Stimulated activated CD4-positive, alpha-beta T cell treated with anti-CD3 and anti-CD28 coated beads, TNF-alpha, amount 100 ng/mL, for 24 hours (primary cell): ENCODE data around the gene DTNBP1.

Source experiments
- DNase-seq, 3 experiments: peaks; one replicate each; pipeline ENCODE4 v3.0.0-alpha.2; 2020; ENCODE audit warnings: low read depth in 3 of 3

Gene DTNBP1

DNA sequence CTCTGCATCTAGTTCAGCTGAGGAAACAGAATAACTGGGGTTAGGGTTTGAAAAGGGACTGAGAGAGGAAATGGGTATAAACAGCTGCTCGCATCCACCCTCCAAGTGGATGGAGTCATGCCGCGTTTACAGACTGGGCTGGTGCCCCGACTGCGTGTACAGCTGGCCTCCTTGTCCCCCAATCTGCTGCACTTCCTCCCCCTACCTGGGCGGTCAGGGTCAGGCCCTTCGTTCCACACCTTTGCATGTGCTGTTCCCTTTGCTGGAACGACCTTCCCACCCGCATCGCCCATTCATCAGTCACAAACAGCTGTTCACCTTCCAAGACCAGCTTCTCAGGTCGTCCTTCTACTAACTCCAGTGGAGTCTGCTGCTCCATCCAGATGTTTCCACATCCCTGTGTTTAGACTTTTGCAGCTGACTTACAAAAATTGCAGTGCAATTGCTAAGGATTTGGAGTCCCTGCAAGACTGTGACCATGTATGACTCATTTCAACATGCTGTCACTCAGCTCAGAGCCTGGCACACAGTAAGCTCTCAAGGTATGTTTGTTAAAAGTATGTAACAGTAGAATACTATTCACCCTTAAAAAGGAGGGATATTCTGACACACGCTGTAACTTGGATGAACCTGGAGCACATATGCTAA lies 129.3 kb downstream of the DTNBP1 start:
- no peak for DNase-seq

DNA sequence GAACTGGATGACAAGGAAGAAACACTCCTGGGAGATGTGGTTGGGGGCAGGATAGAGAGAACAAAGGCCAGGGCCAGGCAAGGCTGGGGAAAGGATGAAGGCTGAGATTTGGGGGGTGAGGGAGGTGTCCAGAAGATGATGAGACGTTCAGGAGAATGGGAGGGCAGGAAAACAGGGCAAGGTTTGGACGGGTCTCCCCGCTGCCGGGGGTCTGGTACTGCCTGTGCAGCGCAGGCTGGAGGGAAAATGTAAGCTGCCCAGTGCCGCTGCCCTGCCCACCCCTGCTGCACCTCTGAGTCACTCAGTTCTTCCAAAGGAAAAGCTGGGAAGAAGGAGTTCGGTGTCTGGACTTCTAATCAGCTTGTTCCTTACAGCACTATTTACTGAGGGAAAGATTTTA lies 130.9 kb downstream of the DTNBP1 start:
- DNase-seq = no peak

DNA sequence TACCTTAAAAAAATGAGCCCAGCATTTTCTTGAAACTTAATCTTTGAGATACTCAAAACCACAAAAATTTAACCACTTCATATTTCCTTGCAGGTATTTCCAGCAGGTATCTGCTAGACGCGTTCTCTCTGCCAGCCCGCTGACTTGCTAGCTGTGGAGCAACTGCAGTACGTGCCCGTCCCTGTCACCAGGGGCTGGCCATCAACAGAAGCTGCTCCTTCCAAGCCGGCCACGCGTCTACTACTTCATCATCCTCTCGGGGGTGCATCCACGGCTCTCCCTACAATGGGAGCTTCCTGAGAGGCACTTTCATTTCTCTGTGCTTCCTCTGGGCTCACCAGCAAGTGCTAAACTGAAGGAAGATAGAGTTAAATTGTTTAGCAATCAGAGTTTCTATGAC lies 132.4 kb downstream of the DTNBP1 start:
- DNase-seq = no peak

DNA sequence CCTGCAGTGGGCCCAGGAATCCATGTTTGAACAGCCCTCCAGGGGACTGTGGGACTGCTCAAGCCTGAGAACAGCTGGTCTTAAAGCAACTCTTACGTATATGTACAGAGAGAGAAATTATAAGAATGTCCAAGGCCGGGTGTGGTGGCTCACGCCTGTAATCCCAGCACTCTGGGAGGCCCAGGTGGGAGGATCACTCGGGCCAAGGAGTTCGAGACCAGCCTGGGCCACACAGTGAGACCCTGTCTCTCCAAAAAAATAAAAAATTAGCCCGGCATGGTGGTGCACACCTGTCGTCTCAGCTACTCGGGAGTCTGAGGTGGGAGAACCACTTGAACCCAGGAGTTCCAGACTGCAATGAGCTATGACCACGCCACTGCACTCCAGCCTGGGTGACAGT lies 134.0 kb downstream of the DTNBP1 start:
- no peak for DNase-seq

DNA sequence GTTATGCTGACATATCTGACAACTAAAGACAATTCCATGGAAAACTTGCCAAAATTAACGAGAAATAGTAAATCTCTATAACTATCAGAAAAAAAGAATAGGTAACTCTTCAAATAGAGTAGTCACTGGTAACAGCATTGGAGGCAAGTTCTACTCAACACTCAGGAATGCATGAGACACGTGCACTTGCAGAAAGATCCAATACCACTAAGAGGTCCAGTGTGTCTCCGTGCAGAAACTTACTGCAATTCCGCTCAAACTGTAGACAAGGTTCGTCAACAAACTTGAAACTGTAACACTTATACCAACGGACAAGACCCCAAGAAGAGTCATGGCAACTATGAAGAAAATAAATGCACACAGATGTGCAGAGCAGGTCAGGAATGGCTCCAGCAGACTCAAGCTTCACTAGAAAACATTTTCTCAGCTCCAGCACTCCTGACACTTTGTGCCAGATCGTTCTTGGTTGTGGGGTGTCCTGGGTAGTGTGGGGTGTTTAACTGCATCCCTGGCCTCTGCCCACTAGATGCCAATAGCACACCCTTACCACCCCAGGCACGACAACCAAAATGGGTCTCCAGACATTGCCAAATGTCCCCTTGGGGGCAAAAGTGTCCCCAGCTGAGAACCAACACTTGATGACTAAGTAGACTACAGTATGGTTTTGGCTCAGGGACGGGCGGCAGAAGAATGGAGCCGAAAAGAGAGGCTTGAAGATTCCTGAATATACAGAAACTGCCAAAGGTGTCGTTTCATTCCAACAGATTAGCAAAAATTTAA lies 134.8 kb downstream of the DTNBP1 start:
- no peak for DNase-seq

DNA sequence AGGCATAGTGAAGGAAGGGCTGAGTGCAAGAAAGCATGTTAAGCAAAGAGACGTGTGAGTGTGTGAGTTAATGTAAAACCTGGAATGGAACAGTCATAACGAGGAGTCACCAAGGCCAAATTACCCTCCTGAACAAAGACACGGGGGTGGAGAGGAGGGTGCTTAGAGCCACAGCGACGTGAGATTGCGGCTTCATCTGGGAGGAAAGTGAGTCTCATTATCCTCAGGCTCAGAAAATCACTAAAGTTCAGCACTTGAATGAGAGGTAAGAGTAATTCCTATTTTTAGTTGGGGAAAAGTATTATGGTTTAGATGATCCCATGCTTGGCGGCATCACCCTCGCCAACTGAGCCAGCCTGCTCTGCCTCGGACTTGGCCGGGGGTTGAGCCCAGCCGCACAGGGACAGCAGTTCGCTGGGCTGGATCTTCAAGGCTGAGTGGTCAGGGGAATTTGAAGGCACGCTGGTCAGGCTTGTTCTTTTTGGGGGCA lies 136.6 kb downstream of the DTNBP1 start:
- DNase-seq = no peak

DNA sequence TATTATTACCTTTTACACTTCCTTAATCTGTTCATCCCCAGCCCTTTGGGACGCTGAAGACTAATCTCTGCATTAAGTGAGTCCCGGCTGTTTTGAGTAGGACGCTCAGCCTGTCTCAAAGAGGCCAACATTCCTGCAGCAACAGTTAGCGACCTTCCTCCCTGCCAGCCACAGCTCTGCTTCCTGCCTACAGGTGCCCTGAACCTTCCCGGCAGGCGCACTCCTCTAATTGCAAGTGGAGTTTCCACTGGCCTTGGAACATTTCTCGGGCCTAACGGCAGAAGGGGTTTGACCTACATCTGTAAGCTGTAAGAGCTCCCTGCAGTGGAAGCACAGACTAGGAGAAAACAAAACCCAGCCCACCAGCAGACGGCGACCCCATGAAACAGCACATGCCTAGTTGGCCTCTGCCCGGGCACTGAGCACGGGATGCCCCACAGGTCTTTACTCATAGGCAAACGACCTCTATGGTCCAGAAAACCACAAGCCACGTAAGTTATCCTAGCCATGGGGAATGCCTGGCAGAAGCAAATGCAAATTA lies 137.9 kb downstream of the DTNBP1 start:
- DNase-seq = no peak

DNA sequence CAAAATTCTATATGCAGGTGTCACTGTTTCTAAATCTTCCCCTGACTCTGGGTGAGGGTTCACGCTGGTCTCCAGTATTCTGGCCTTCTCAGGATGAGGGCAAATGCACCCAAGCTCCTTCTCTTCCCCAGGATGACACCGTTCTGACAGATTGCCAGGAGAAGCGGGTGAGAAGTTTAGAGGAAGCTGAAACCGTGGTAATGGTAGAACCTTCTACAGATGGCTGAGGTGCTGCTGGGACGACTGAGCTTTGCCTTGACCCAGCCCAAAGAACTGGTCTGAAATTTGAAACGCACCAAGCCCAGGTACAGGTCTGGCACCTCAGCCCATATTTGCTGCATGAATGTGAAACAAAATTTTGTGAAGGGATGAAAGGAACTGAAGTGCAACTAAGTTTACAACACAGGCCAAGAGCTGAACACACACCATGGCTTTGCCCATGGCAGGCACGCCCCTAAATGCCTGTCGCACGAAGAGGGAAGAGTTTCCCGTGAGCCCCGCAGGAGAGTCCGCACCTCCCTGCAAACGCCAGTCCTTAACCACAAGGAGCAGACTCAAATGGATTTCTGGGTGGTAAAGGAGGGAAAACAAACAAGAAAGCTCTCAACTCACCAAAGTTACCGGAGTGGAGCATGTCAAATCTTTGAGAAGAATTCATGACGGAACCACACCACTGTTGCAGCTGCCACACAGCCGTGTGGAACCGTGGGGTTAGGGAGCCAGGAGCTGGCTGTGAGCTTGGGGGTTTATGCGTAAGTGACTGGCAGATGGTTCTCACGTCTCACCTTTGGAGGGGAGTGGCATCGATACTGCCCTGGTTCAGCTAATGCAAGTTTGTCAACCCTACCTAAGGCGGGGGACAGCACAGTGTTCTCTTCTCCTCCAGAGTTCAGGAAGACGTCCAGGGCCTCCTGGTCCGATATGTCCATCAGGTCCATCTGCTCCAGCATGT lies 138.9 kb downstream of the DTNBP1 start:
- DNase-seq = no peak

DNA sequence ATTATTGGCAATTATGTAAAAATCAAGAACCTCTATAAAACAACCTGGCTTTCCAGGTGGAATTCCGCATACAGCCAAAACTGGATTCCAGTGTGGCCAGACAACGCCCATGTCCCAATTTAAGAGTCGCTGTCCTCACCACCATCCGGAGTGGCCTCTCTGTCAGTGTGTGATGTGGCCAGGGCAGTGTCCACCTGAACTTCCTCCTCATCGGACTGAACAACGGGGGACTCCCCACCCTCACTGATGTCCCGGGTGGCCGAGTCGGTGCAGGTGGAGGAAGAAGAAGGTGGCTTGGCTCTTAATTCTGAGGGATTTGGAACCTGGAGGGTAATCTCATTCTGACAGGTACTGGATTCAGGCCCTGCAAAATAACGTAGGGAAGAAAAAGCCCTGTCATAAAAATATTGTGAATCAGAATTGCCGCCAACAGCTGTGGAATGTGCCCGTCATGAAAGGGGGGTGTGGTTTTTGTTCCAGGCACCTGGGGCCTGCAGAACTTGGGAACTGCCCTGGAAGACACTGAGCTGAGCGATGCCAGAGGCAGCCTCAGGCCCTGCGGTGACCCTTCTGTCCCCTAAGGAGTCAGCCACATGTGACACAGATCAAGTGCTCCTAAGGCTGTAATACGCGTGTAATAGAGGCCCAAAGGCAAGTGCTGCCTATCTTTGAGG lies 139.8 kb downstream of the DTNBP1 start:
- no peak for DNase-seq

DNA sequence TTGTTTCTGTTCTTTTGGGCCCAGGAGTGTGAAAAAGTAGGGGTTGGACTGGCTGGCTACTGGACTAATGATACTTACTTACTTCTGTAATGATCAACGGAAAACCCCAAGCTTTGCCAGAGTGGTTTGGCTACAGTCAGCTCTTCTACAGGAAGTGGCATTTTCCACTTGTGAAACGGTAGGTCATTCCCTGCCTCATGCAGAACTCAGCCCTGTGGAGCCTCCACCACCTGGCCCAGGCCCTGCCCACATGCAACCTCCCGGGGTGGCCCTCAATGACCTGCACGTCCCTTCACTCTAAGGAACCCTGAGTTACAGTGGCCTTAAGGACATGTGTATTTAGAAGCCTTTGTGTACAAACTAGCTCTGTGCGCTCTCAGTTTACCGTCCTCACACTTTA lies 140.4 kb downstream of the DTNBP1 start:
- no peak for DNase-seq

DNA sequence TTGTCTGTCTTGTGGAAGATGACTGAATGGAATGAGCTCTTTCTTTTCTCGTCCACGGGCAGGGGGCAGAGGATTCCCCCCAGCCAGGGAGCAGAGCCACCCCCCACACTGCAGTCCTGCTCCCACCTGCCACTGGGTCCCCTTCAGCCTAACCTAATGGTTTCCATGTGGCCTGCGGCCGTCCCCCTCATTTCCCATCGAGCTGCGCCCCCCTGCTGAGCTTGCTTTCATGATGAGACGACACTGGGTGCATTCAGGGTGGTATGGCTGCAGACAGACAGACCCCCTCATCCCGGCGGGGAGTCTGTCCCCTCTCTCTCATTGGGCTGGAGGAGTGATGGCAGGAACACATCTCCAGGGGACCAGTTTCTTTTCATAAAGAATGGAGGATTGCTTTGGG lies 140.8 kb downstream of the DTNBP1 start:
- DNase-seq = no peak

DNA sequence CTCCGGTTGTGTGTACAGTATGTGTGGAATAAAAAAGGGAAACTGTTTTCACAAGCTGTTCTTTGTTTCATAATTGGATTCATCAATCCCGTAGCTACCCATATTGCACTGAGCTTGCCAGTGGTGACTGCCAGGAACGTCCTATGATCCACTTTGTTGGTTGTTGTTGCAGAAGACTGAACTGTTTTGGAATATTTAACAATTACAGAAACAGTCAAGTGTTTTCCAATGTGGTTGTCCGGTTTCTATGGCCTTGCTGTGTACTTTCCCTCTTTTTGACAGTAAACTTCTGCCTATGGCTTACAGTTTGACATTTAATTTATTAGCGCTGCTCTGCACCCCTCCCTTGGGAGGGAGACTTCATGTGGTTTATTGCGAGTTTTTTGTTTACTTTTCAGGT lies 141.2 kb downstream of the DTNBP1 start:
- no peak for DNase-seq

DNA sequence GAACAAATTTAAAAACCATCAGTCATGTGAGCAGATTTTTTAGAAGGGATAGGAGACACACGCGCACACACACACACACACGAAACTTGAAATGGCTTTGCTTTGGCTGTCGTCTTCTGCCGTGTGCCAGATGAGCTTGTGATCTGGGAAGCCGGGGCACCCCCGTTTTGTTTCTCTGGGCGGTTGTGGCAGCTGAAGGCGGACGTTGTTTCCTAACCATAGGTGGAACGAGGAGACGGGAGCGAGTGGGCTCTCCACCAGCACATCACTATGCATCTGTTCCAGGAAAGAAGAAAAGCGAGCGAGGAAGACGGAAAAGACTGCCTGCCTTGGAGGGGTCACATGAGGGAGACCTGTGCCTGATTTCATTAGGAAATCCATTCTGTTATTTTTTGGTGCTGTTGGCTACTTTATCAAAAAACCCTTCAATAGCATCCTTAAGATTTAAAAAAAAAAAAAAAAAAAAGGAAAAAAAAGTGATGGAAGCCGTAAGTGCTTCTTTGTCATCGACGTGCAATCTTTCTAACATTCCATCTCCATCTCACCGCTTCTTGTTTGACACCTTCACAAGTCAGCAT lies 142.1 kb downstream of the DTNBP1 start:
- no peak for DNase-seq

DNA sequence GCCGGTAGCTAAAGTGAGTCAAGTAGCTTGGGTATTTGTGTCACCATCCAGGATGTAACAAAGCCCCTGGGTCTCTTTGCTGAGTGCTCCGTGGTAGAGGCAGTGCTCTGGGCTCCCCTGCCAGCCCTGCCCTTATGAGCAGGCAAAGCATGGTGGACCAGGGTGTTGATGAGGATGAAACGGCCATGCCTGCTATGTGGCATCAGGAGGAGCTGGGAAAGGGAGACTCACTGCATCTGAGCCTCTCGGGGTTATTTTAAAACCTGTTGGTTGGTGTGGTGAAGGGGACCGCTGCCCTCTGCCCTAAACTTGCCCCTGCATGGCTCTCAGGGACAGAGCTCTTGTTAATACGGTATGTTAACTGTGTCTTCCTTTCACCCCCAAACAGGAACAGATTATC lies 143.1 kb downstream of the DTNBP1 start:
- DNase-seq = no peak

DNA sequence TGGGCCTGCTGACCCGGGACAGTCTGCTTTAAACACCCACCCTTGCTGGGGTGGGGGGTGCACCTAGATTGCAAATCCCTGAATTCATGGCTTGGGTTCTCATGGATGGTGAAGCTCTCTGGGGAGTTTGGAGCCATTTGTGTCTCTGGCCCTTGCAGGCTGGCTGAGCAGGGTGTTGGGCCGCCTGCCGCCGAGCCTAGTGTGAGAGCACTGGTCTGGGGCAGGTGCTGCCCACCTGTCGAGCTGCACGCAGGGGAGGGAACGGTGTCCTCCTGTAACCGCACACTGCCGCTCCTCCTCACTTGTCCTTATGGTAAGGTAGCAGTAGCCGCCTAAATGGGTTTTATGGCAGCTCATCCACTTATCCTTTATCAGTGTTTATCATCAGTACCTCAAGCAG lies 143.9 kb downstream of the DTNBP1 start:
- DNase-seq = no peak

DNA sequence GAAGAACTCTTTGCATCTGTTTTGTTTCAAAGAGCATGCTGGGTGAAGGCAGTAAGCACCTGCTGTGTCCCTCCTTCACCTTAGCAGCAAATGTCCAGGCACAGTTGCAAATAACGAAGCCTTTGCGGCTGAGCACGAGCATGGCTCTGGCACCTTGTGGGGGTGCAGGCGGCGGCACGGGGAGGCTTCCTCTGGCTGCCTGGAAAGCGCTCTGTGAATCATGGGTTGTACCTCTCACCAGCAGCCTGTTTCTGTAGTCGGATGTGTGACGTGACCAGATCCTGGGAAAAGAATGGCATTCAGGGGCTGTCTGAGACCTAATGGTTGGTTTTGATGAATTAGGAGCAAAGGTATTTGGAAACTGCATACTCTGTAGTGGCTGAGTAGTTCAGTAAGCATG lies 144.8 kb downstream of the DTNBP1 start:
- no peak for DNase-seq

DNA sequence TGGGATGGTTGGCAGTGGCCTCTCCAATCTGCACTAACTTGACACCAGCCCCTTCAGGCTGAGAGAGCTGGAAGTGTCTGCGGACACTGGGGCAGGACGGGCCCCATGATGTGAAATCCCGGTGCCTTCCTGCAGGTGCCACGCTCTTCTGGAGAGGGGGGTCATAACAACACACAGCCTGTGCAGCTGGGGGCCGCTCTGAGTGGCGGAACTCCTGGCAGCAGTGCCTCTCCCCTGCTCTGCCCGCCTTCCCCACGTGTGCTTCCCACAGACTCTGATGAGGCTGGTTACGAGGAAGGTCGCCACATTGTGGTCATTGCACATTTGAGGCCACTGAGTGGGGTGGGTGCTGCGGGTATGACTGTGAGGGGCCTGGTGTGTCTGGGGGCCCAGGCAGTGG lies 145.2 kb downstream of the DTNBP1 start:
- DNase-seq = no peak

DNA sequence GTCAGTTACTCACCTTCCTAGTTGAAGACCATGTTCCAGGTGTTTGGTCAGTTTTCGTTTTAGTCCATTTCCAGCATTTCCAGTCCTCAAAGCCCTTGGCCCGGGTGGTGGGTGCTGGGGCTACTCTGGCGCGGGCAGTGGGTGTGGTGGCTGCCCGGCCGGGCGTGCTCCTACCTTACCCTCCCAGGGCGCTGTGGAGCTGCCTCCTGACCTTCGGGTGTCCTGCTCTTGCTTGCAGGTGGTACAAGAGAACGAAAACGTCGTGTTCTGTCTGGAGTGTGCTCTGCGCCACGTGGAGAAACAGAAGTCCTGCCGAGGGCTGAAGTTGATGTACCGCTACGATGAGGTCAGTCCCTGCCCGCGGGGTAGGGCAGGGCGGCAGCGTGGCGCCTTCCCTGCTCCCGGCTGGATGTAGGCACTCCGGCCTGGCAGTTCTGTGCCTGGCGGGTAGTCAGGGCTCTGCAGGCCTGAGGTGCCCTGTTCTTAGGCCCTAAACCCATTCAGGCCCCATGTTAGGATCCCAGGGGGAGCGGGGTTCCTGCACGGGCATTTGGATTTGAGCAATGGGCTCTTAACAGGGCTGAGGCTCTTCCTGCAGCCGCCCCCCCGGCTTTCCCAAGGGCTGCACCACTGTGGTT lies 145.8 kb downstream of the DTNBP1 start:
- no peak for DNase-seq

DNA sequence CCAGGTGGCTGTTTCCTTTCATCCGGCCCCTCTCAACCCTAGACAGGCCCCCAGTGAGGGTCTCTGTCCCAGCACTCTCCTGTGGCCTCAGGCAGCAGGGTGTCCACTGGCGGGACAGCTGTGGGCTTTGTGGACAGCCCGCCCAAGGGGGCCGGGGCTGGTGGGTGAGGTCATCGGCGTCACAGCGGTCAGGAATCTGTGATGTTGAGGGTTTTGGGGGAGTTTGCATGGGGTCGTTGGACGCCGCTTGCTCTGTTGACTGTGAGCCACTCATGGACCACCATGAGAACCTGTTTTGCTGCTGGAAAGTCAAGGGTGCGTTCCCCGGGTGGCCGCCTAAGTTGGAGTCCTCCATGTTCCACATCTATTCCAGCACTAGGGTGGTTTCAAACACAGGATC lies 146.4 kb downstream of the DTNBP1 start:
- no peak for DNase-seq

DNA sequence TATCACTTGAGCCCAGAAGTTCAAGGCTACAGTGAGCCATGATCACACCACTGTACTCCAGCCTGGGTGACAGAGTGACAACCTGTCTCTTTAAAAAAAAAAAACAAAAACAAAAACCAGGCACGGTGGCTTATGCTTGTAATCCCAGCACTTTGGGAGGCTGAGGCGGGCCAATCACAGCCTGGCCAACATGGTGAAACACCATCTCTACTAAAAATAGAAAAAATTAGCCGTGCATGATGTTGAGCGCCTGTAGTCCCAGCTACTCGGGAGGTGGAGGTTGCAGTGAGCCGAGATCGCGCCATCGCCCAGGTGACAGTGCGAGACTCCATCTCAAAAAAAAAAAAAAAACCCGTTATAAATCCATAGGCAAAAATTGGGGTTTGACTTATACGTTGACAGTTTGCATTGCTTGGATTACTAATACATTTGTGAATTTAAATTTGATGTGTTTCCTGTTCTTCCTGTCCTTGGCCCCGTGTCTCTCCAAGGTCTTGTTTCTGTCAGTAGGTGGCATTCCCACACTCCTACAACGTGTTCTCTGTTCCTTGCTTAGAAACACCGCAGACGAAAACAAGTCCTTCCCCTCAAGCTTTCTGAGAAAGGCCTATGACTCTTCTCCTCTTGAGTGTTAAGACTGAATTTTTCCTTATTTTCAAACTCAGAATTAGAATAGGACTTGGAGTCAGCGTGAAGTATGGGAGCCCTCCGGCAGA lies 147.0 kb downstream of the DTNBP1 start:
- no peak for DNase-seq
